Measurements from ENCODE around the gene EPAS1. TPM values are rescaled to one million over a fixed set of nuclear protein-coding genes. Genes with fewer than 3 reads are reported as not detected.

The EPAS1 gene
- total RNA-seq, 1 experiment from 2014 or later: 8.5 TPM

DNA sequence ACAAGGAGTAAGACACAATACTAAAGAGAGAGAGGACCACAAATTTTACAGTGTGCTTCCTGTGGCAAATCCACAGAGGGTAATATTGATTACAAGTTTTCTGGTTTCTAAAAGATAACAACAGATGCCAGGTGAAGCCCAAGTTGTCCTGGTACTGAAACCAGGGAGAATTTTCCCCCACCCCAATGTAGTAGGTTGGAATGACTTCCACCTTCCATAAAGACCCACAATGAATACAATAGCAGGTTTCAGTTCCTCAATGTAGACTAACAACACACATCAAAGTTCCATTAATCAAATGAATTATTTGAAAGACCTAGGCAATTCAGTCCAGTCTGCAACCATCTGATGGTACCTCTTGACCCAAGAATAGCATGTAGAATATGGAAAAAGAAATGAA lies 138.1 kb downstream of the EPAS1 start:
- no peaks in the 10 kb centered on the region for H3K36me3 Mint-ChIP-seq
- no peak for ATAC-seq
- peaks cover 14% of the 10 kb centered on the region for H3K4me1 Mint-ChIP-seq
- ChIA-PET POLR2A (interaction anchor here (0.6 kb wide), 1 partner anchor 14 kb away, joined by 3 read pairs; no protein-coding TSS in a partner anchor), CTCF (no interaction called here)
- TF ChIP-seq CBFB (CRISPR knock-in tag; IDR thresholded peaks at IDR 0.05; ENCODE audit: low read depth): no peak
- TF ChIP-seq JAZF1 (CRISPR knock-in tag; IDR thresholded peaks at IDR 0.05): no peak
- no peak for TF ChIP-seq SP1 (CRISPR knock-in tag; conservative IDR thresholded peaks at IDR 0.05)
- TF ChIP-seq EMX1 (CRISPR knock-in tag; IDR thresholded peaks at IDR 0.05): no peak
- no peak for TF ChIP-seq ZNF121 (CRISPR knock-in tag; IDR thresholded peaks at IDR 0.05)
- TF ChIP-seq, protein P1, sequence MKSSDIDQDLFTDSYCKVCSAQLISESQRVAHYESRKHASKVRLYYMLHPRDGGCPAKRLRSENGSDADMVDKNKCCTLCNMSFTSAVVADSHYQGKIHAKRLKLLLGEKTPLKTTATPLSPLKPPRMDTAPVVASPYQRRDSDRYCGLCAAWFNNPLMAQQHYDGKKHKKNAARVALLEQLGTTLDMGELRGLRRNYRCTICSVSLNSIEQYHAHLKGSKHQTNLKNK (CRISPR knock-in tag; IDR thresholded peaks at IDR 0.05): no peak
- TF ChIP-seq SMAD3 (CRISPR knock-in tag; IDR thresholded peaks at IDR 0.05; ENCODE audit: borderline replicate concordance): no peak
- TF ChIP-seq, protein P2, sequence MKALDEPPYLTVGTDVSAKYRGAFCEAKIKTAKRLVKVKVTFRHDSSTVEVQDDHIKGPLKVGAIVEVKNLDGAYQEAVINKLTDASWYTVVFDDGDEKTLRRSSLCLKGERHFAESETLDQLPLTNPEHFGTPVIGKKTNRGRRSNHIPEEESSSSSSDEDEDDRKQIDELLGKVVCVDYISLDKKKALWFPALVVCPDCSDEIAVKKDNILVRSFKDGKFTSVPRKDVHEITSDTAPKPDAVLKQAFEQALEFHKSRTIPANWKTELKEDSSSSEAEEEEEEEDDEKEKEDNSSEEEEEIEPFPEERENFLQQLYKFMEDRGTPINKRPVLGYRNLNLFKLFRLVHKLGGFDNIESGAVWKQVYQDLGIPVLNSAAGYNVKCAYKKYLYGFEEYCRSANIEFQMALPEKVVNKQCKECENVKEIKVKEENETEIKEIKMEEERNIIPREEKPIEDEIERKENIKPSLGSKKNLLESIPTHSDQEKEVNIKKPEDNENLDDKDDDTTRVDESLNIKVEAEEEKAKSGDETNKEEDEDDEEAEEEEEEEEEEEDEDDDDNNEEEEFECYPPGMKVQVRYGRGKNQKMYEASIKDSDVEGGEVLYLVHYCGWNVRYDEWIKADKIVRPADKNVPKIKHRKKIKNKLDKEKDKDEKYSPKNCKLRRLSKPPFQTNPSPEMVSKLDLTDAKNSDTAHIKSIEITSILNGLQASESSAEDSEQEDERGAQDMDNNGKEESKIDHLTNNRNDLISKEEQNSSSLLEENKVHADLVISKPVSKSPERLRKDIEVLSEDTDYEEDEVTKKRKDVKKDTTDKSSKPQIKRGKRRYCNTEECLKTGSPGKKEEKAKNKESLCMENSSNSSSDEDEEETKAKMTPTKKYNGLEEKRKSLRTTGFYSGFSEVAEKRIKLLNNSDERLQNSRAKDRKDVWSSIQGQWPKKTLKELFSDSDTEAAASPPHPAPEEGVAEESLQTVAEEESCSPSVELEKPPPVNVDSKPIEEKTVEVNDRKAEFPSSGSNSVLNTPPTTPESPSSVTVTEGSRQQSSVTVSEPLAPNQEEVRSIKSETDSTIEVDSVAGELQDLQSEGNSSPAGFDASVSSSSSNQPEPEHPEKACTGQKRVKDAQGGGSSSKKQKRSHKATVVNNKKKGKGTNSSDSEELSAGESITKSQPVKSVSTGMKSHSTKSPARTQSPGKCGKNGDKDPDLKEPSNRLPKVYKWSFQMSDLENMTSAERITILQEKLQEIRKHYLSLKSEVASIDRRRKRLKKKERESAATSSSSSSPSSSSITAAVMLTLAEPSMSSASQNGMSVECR (CRISPR knock-in tag; IDR thresholded peaks at IDR 0.05; ENCODE audit: borderline replicate concordance): no peak
- TF ChIP-seq NFYB (CRISPR knock-in tag; conservative IDR thresholded peaks at IDR 0.05; ENCODE audit: low read depth): no peak
- TF ChIP-seq ELF4 (CRISPR knock-in tag; IDR thresholded peaks at IDR 0.05; ENCODE audit: low read depth): no peak
- TF ChIP-seq, protein P3, sequence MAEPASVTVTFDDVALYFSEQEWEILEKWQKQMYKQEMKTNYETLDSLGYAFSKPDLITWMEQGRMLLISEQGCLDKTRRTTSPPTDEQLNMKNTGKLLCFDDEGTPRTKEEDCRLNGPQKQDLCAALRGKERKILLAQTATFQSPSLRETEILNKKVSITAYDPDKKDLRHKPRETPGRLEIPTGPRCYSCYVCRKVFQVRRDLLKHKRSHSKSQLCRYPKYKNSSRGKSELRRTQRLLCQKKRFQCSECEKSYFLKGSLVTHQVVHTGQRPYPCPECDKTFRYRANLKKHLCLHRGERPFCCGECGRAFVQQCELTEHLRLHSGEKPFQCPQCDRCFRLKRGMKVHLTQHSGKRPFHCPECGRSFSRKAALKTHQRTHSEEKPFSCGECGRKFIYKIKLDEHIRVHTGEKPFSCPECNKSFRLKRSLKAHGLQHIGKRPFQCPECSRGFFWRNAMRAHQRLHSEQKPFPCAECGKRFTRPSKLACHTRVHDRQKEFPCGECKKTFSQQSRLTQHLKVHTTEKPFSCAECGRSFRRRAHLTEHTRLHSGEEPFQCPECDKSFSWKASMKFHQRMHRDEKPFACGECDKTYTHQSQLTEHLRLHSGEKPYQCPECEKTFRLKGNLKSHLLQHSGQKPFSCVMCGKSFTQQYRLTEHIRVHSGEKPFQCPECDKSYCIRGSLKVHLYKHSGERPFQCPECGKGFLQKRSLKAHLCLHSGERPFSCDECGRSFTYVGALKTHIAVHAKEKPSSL (CRISPR knock-in tag; conservative IDR thresholded peaks at IDR 0.05): no peak
- no peak for TF ChIP-seq ZNF219 (CRISPR knock-in tag; IDR thresholded peaks at IDR 0.05; ENCODE audit: borderline replicate concordance)
- TF ChIP-seq, protein P4, sequence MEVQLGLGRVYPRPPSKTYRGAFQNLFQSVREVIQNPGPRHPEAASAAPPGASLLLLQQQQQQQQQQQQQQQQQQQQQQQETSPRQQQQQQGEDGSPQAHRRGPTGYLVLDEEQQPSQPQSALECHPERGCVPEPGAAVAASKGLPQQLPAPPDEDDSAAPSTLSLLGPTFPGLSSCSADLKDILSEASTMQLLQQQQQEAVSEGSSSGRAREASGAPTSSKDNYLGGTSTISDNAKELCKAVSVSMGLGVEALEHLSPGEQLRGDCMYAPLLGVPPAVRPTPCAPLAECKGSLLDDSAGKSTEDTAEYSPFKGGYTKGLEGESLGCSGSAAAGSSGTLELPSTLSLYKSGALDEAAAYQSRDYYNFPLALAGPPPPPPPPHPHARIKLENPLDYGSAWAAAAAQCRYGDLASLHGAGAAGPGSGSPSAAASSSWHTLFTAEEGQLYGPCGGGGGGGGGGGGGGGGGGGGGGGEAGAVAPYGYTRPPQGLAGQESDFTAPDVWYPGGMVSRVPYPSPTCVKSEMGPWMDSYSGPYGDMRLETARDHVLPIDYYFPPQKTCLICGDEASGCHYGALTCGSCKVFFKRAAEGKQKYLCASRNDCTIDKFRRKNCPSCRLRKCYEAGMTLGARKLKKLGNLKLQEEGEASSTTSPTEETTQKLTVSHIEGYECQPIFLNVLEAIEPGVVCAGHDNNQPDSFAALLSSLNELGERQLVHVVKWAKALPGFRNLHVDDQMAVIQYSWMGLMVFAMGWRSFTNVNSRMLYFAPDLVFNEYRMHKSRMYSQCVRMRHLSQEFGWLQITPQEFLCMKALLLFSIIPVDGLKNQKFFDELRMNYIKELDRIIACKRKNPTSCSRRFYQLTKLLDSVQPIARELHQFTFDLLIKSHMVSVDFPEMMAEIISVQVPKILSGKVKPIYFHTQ (CRISPR knock-in tag; IDR thresholded peaks at IDR 0.05): no peak
- no peak for TF ChIP-seq ESRRA (CRISPR knock-in tag; IDR thresholded peaks at IDR 0.05; ENCODE audit: borderline replicate concordance)
- TF ChIP-seq, protein P5, sequence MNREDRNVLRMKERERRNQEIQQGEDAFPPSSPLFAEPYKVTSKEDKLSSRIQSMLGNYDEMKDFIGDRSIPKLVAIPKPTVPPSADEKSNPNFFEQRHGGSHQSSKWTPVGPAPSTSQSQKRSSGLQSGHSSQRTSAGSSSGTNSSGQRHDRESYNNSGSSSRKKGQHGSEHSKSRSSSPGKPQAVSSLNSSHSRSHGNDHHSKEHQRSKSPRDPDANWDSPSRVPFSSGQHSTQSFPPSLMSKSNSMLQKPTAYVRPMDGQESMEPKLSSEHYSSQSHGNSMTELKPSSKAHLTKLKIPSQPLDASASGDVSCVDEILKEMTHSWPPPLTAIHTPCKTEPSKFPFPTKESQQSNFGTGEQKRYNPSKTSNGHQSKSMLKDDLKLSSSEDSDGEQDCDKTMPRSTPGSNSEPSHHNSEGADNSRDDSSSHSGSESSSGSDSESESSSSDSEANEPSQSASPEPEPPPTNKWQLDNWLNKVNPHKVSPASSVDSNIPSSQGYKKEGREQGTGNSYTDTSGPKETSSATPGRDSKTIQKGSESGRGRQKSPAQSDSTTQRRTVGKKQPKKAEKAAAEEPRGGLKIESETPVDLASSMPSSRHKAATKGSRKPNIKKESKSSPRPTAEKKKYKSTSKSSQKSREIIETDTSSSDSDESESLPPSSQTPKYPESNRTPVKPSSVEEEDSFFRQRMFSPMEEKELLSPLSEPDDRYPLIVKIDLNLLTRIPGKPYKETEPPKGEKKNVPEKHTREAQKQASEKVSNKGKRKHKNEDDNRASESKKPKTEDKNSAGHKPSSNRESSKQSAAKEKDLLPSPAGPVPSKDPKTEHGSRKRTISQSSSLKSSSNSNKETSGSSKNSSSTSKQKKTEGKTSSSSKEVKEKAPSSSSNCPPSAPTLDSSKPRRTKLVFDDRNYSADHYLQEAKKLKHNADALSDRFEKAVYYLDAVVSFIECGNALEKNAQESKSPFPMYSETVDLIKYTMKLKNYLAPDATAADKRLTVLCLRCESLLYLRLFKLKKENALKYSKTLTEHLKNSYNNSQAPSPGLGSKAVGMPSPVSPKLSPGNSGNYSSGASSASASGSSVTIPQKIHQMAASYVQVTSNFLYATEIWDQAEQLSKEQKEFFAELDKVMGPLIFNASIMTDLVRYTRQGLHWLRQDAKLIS (CRISPR knock-in tag; IDR thresholded peaks at IDR 0.05; ENCODE audit: borderline replicate concordance): no peak
- TF ChIP-seq, protein P6, sequence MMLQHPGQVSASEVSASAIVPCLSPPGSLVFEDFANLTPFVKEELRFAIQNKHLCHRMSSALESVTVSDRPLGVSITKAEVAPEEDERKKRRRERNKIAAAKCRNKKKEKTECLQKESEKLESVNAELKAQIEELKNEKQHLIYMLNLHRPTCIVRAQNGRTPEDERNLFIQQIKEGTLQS (CRISPR knock-in tag; conservative IDR thresholded peaks at IDR 0.05): no peak
- no peak overlapping the region for H3K4me3 Mint-ChIP-seq
- H3K27me3 Mint-ChIP-seq (ENCODE audit: low read depth): peaks cover 3% of the 10 kb centered on the region
- DNase-seq (ENCODE audit: low spot score): no peak
- peaks cover 6% of the 10 kb centered on the region; the same call in 1 of the 2 replicates for H3K9me3 Mint-ChIP-seq
- H3K27ac Mint-ChIP-seq: peak overlapping the region; percentile 83

Measured in WTC11 (cell line).